H1 (cell line): ENCODE measurements around the gene HEPACAM. TPM values are rescaled to one million over a fixed set of nuclear protein-coding genes. Genes with fewer than 3 reads are reported as not detected.

Experiments
- POLR2AphosphoS5 ChIP-seq: IDR thresholded peaks from 2 replicates; pipeline ENCODE4 v1.6.1; 2011; ENCODE audit warnings: low read depth, low read length
- polyA plus RNA-seq, 7 experiments: library from polyadenylated mRNA; depleted of rRNA in 3 of 7; stranded (reverse) in 5 of 7; unstranded in 2 of 7; fragments of >200 nt in 5 of 7; fragments of 200-250 nt in 2 of 7; gene quantifications; 1 replicate in 5 of 7; 2 replicates in 1 of 7; 4 replicates in 1 of 7; pipeline versions ENCODE4 v1.2.1 to v1.2.3, GENCODE V29; 2011 to 2013; ENCODE audit warnings: missing spikeins in 2 of 7, mixed read lengths in 2 of 7
- total RNA-seq: library from RNA; stranded (reverse); fragmentation: NEBNext Ultra II Directional; extraction: Animal tissue kit (Norgen Biotek cat#: 25700); gene quantifications from 2 replicates; pipeline ENCODE4 v1.2.1, GENCODE V29; 2021

HEPACAM gene
- total and polyA plus RNA-seq, 2 of the 8 experiments (the other 6 are each of a cell fraction or from before 2014, with no cell fraction given), result not detected

DNA sequence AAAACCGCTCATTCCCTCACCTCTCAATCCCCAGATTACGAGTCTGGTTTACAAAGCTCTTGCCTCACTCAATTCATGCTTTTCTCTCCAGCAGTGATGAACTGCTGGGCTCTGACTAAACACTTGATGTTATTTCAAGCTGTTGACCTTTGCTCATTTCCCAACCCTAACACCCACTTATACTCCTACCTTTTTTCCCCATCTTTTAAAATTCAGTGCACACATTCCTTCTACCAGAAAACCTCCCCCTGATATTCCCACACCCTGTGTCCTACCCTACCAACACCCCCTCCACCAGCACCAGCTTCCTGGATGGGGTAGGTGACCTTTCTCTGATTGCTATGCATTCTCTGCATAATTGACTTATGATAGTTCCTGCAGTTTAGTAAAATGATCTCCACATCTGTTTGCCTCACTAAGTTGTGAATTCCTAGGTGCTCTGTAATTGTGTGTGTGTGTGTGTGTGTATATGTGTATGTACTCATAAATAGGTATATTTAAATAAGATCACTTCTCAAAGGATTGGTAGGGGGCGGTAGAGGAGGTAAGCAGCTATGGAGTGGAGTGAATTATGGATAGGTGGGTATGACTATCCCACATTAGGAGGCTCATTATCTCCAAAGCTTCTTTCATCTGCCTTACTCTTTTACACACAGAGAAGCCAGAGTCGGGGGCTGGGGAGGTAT is 842 bp downstream of the HEPACAM start (continued):
- no peak for TF ChIP-seq POLR2AphosphoS5
